OCI-LY7 (cell line): ENCODE results near the gene SPATA31D1. TPM values are rescaled to one million over a fixed set of nuclear protein-coding genes. Genes with fewer than 3 reads are reported as not detected.

Source experiments
- BruUV-seq: library from RNA; stranded (reverse); fragments of 400-500 nt; replicated peaks from 2 replicates; lab custom pipeline; 2021; lab: Mats Ljungman, UMichigan
- CTCF ChIA-PET: fragments of 300-600 bp; sonication (Branson Sonifier 250); formaldehyde crosslinking; loops from one replicate; lab custom pipeline; 2022; ENCODE audit warnings: antibody characterized with exemption; ENCODE audit not compliant: unreplicated experiment; lab: Charles Lee
- POLR2A ChIA-PET: fragments of 300-600 bp; sonication (Branson Sonifier 250); formaldehyde crosslinking; loops from one replicate; lab custom pipeline; 2022; ENCODE audit warnings: antibody characterized with exemption; lab: Charles Lee
- DNase-seq: peaks from one replicate; pipeline ENCODE4 v3.0.0-alpha.2; 2015; ENCODE audit warnings: low spot score
- H2AFZ ChIP-seq: fragments of 200-600 bp; sonication (generic), shearing (Covaris generic); 2 replicates; pipeline ENCODE4 v1.6.1; 2014; ENCODE audit warnings: mild to moderate bottlenecking, antibody characterized with exemption, low read length, moderate library complexity
- H3K27ac ChIP-seq: fragments of 200-600 bp; sonication (generic); 2 replicates; pipeline ENCODE4 v1.5.1; 2014; ENCODE audit warnings: mixed run types, low read depth, mild to moderate bottlenecking, moderate library complexity, low read length, inconsistent platforms; ENCODE audit not compliant: poor library complexity, severe bottlenecking
- H3K36me3 ChIP-seq: fragments of 200-600 bp; sonication (generic); 2 replicates; pipeline ENCODE4 v1.6.1; 2014; ENCODE audit warnings: mild to moderate bottlenecking, antibody characterized with exemption, low read length, moderate library complexity, mixed read lengths; ENCODE audit not compliant: insufficient read depth
- H3K4me1 ChIP-seq: fragments of 200-600 bp; sonication (generic); 2 replicates; pipeline ENCODE4 v1.5.1; 2014; ENCODE audit warnings: mild to moderate bottlenecking, low read length; ENCODE audit not compliant: insufficient read depth, poor library complexity, severe bottlenecking
- H3K4me2 ChIP-seq: fragments of 200-600 bp; sonication (generic); 2 replicates; pipeline ENCODE4 v1.6.1; 2014; ENCODE audit warnings: mild to moderate bottlenecking, low read length
- H3K4me3 ChIP-seq: fragments of 200-600 bp; sonication (generic); 2 replicates; pipeline ENCODE4 v1.5.1; 2014; ENCODE audit warnings: mild to moderate bottlenecking, low read depth, low read length; ENCODE audit not compliant: poor library complexity, severe bottlenecking
- H3K79me2 ChIP-seq: fragments of 200-600 bp; sonication (generic); 2 replicates; pipeline ENCODE4 v1.6.1; 2016; ENCODE audit warnings: low read depth, mild to moderate bottlenecking, low read length, moderate library complexity, mixed read lengths; ENCODE audit not compliant: insufficient read depth
- H3K9me2 ChIP-seq: fragments of 200-600 bp; sonication (generic); 2 replicates; pipeline ENCODE4 v1.6.1; 2016; ENCODE audit warnings: mild to moderate bottlenecking, low read length, mixed read lengths; ENCODE audit not compliant: insufficient read depth
- H3K9me3 ChIP-seq: fragments of 200-600 bp; sonication (generic); 2 replicates; pipeline ENCODE4 v1.6.1; 2014; ENCODE audit warnings: mild to moderate bottlenecking, mixed run types, low read length, mixed read lengths
- H4K20me1 ChIP-seq: fragments of 200-600 bp; sonication (generic); 2 replicates; pipeline ENCODE4 v1.6.1; 2014; ENCODE audit warnings: mild to moderate bottlenecking, antibody characterized with exemption, low read length, moderate library complexity, mixed read lengths; ENCODE audit not compliant: insufficient read depth
- CTCF ChIP-seq: fragments of 200-600 bp; sonication (generic); conservative IDR thresholded peaks from 2 replicates; pipeline ENCODE4 v1.5.1; 2014; ENCODE audit warnings: mild to moderate bottlenecking, antibody characterized with exemption, low read length, moderate library complexity, mixed read lengths
- EZH2phosphoT487 ChIP-seq: fragments of 200-600 bp; sonication (generic); IDR thresholded peaks from 2 replicates; pipeline ENCODE4 v1.6.1; 2018; ENCODE audit warnings: low read depth, borderline replicate concordance, mild to moderate bottlenecking, mixed run types, antibody characterized with exemption, low read length, moderate library complexity, mixed read lengths
- intact Hi-C: fragments of 100-400 bp; cut with micrococcal nuclease; formaldehyde crosslinking; loops from one replicate; pipeline ENCODE4 v1.10.0; 2022; ENCODE audit not compliant: unreplicated experiment
- total RNA-seq, 2 experiments: library from RNA; depleted of rRNA in 1 of 2; stranded (reverse); fragments of >200 nt in 1 of 2; shearing (Covaris generic) in 1 of 2; gene quantifications; 2 replicates each; pipeline ENCODE4 v1.2.3, GENCODE V29; 2014 to 2022

SPATA31D1 gene
- total RNA-seq, 2 experiments from 2014 or later: not detected

DNA sequence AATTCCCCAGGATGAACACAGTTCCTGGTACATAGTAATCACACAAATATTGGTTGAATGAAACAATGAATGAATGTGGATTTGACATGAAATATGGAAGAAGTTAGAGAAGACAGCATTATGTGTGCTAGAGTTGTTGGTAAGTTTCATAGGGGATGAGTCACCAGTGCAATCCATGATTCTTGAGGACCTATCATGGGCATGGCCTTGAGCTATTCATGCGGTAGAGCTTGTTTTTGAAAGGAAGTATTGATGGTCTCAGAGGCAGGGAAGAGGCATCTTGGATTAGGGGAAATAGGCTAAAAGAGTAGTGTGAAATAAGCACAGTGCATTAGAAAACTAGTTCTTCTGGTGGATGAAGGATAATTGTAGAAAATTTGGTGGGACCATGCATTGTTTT, 22.1 kb downstream of the SPATA31D1 start:
- no peaks in the 10 kb centered on the region for H3K36me3 ChIP-seq

GRCh38 chr9:82011133-82011532, 22.6 kb downstream of the SPATA31D1 start:
- TF ChIP-seq CTCF: no peak
- no peak for TF ChIP-seq EZH2phosphoT487
- Histone ChIP-seq H3K27ac (no peak overlapping the region), H3K4me1 (no peaks in the 10 kb centered on the region), H2AFZ (no peak overlapping the region), H3K9me3 (no peaks in the 10 kb centered on the region), H3K9me2 (no peaks in the 10 kb centered on the region), H3K4me2 (no peak overlapping the region), H3K4me3 (no peak overlapping the region), H4K20me1 (no peaks in the 10 kb centered on the region), H3K79me2 (no peaks in the 10 kb centered on the region), H3K36me3 (no peaks in the 10 kb centered on the region)
- DNase-seq: no peak
- ChIA-PET POLR2A (no interaction called here), CTCF (no interaction called here)
- intact Hi-C loops: no loop called here
- BruUV-seq: no TSS peak

More for the DNA sequence above, 22.1 kb downstream of the SPATA31D1 start:
- Histone ChIP-seq H3K4me1 (no peaks in the 10 kb centered on the region), H3K4me2 (no peak overlapping the region), H3K27ac (no peak overlapping the region), H3K9me3 (no peaks in the 10 kb centered on the region), H4K20me1 (no peaks in the 10 kb centered on the region), H3K9me2 (no peaks in the 10 kb centered on the region), H3K79me2 (no peaks in the 10 kb centered on the region), H3K4me3 (no peak overlapping the region), H2AFZ (no peak overlapping the region)
- CTCF ChIA-PET: no interaction called here
- POLR2A ChIA-PET: no interaction called here
- intact Hi-C loops: no loop called here
- BruUV-seq: no TSS peak
- TF ChIP-seq CTCF (no peak), EZH2phosphoT487 (no peak)
- no peak for DNase-seq

DNA sequence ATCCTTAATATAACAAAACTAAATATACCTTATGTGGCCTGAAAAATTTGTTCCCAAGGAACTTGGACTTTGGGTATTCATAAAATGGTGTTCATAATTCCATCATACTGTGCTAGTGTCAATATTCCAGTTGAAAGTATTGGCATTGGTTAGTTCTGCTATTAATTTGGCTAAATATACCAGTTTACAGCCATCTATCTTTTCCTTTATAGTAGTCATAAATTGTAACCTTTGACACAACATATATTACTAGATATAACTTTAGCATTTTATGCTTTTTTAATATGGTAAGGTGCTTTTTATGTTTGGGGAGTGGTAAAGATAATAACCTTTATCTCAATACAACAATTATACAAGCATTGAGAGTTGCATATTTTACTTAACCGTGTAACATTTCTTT, 23.7 kb downstream of the SPATA31D1 start:
- BruUV-seq: no TSS peak
- Histone ChIP-seq H3K36me3 (no peaks in the 10 kb centered on the region), H3K4me2 (no peak overlapping the region), H3K4me1 (no peaks in the 10 kb centered on the region), H3K79me2 (no peaks in the 10 kb centered on the region), H4K20me1 (no peaks in the 10 kb centered on the region), H3K9me3 (no peaks in the 10 kb centered on the region), H3K9me2 (no peaks in the 10 kb centered on the region), H2AFZ (no peak overlapping the region), H3K4me3 (no peak overlapping the region), H3K27ac (no peak overlapping the region)
- TF ChIP-seq CTCF (no peak), EZH2phosphoT487 (no peak)
- ChIA-PET POLR2A (no interaction called here), CTCF (no interaction called here)
- no peak for DNase-seq
- intact Hi-C loops: no loop called here
